GM20000 (cell line): ENCODE data around the gene KRT75.
"Not testable (repeated sequence)": the region's sequence is repeated elsewhere in the genome, so short reads cannot be mapped to it uniquely, and the experiment has no call there.

Source experiments
- DNase-seq: peaks from one replicate; pipeline ENCODE4 v3.0.0; 2012; ENCODE audit warnings: low spot score
- CTCF ChIP-seq: IDR thresholded peaks from 2 replicates; pipeline ENCODE4 v1.5.1; 2012; ENCODE audit warnings: mild to moderate bottlenecking, control low read depth; ENCODE audit errors: extremely low read depth, missing control alignments

KRT75 gene

GRCh38 chr12:52415870-52416750, 18.1 kb downstream of the KRT75 start:
- DNase-seq: no peak
- TF ChIP-seq CTCF: no peak

GRCh38 chr12:52414936-52415335, 19.2 kb downstream of the KRT75 start:
- no peak for TF ChIP-seq CTCF
- no peak for DNase-seq

- no peak for TF ChIP-seq CTCF
- no peak for DNase-seq
Observed at GRCh38 chr12:52413782-52414345, 20.3 kb downstream of the KRT75 start.

GRCh38 chr12:52413202-52413601, 21.0 kb downstream of the KRT75 start:
- TF ChIP-seq CTCF: no peak
- DNase-seq: no peak

- no peak for TF ChIP-seq CTCF
- no peak for DNase-seq
Observed at GRCh38 chr12:52411815-52412214, 22.4 kb downstream of the KRT75 start.

- not testable (repeated sequence) for DNase-seq
Observed at GRCh38 chr12:52410589-52411248, 23.5 kb downstream of the KRT75 start.

GRCh38 chr12:52407918-52408317, 26.3 kb downstream of the KRT75 start:
- DNase-seq: no peak

More at GRCh38 chr12:52407918-52408317, 26.3 kb downstream of the KRT75 start:
- TF ChIP-seq CTCF: no peak
